HCT116 (cell line): ENCODE data around the gene SKAP1.

Source experiments
- CTCF ChIP-seq, 3 experiments: fragments of 200-600 bp in 1 of 3; sonication (generic) in 1 of 3; IDR thresholded peaks in 2 of 3; conservative IDR thresholded peaks in 1 of 3; 2 replicates each; pipeline ENCODE4 v1.5.1; 2012 to 2017; ENCODE audit warnings: low read depth in 2 of 3, low read length in 2 of 3, antibody characterized with exemption in 1 of 3, borderline replicate concordance in 1 of 3, control low read depth in 1 of 3, mild to moderate bottlenecking in 1 of 3, mixed read lengths in 1 of 3, mixed run types in 1 of 3, moderate library complexity in 1 of 3; ENCODE audit not compliant: insufficient read depth in 1 of 3
- POLR2A ChIP-seq: IDR thresholded peaks from 2 replicates; pipeline ENCODE4 v1.7.0; 2011; ENCODE audit warnings: borderline replicate concordance; ENCODE audit not compliant: insufficient read depth, insufficient read length; ENCODE audit errors: extremely low read depth
- POLR2AphosphoS5 ChIP-seq: IDR thresholded peaks from 2 replicates; pipeline ENCODE4 v1.6.1; 2011; ENCODE audit warnings: mild to moderate bottlenecking, low read depth, low read length, moderate library complexity
- SRF ChIP-seq: IDR thresholded peaks from 2 replicates; pipeline ENCODE4 v1.6.1; 2012; ENCODE audit warnings: low read depth

DNA sequence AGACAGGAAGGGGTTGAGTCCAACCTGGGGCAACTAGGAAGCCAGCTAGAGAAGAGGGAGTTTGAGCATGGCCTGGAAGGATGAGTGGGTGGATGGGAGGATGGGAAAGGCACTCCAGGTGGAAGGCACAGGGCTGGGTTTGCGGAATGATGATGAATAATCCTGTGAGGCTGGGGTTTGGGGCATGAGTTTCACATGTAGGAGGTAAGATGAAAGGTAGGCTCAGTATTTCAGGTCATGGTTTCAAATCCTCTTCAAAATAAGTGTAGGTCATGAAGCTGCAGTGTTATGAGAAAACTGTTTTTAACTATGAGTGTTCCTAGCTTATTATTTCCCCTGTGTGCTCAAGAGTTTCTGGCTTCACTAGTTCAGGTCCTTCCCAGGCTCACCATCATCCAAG, 130.3 kb downstream of the SKAP1 start:
- no peak for TF ChIP-seq POLR2AphosphoS5
- no peak for TF ChIP-seq CTCF (IDR thresholded peaks at IDR 0.05 in 2 of 3, conservative IDR thresholded peaks at IDR 0.05 in 1 of 3; ENCODE audit: borderline replicate concordance in 1 of 3, insufficient read depth in 1 of 3, low read depth in 2 of 3, low read length in 2 of 3)
- TF ChIP-seq SRF: no peak
- no peak for TF ChIP-seq POLR2A
